Measurements from ENCODE around the gene TMEM39B. TPM values are rescaled to one million over a fixed set of nuclear protein-coding genes. Genes with fewer than 3 reads are reported as not detected.

Gene TMEM39B
- total and polyA plus RNA-seq, 2 donors (not counting 3 experiments of a cell fraction or from before 2014, with no cell fraction given), result 47.3 to 64.3 TPM

DNA sequence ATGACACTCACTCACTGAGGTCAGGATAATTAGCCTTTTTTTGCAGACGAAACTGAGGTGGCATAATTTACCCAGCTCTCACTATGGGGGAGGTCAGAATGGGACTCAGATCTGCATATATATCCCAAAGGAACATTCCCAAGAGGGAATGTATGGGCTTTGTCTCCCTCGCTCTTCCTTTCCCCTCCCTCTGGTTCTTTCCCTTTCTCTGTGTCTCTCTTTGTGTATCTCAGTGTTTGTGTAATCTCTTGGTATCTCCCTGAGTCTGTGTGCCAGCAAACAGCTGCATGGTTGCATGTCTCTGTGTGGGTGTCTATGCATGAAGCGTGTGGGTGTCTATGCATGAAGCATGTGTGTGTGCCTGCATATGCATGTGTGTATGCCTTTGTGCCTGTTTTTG lies 4.7 kb downstream of the TMEM39B start:
- ChIA-PET CTCF (no interaction called here), POLR2A (no interaction called here)
- Histone ChIP-seq H3K27ac (ENCODE audit: insufficient read depth, low read depth, low read length) (no peak overlapping the region), H3K9me3 (replicated peaks; ENCODE audit: control insufficient read depth, insufficient read depth, low read length) (no peaks in the 10 kb centered on the region), H3K4me2 (ENCODE audit: insufficient read depth, low read length) (no peak overlapping the region), H3K36me3 (ENCODE audit: control insufficient read depth in 2 of 2, extremely low read depth in 1 of 2, insufficient read depth in 2 of 2, low read length in 2 of 2) (peaks cover 16 to 29% of the 10 kb centered on the region in 2 experiments), H3K4me1 (ENCODE audit: control insufficient read depth, extremely low read depth, insufficient read depth, low read length) (peaks cover 23% of the 10 kb centered on the region), H2AFZ (ENCODE audit: low read depth, low read length) (no peak overlapping the region), H3K9me1 (replicated peaks; ENCODE audit: control insufficient read depth, extremely low read depth, insufficient read depth, low read length) (no peaks in the 10 kb centered on the region), H3K27me3 (ENCODE audit: control insufficient read depth in 2 of 2, insufficient read depth in 2 of 2, low read length in 2 of 2) (no peaks in the 10 kb centered on the region), H3K79me2 (ENCODE audit: control insufficient read depth, insufficient read depth, low read length) (peaks cover 35% of the 10 kb centered on the region), H4K20me1 (replicated peaks; ENCODE audit: control insufficient read depth, extremely low read depth, insufficient read depth, low read length) (no peaks in the 10 kb centered on the region), H3K4me3 (replicated peaks in 1 of 3; ENCODE audit: insufficient read depth in 1 of 3, low read depth in 1 of 3, low read length in 3 of 3) (no peak overlapping the region), H3K9ac (replicated peaks; ENCODE audit: extremely low read depth, insufficient read depth, low read length) (no peak overlapping the region)
- FAIRE-seq (no peak), DNase-seq (ENCODE audit: low read depth, low spot score) (no peak)
- no TSS peak for BruUV-seq (replicated peaks)
- intact Hi-C loops (cut with micrococcal nuclease), result no loop called here
- dilution Hi-C loops (cut with MboI; ENCODE audit: extremely low pct_ligation_motif_present, low sequenced_read_pairs), result no loop called here
- TF ChIP-seq JUN (IDR thresholded peaks at IDR 0.05; ENCODE audit: borderline replicate concordance, insufficient read depth, insufficient read length, low read depth), result no peak
- TF ChIP-seq EZH2 (IDR thresholded peaks at IDR 0.05; ENCODE audit: borderline replicate concordance, low read depth, low read length, severe bottlenecking), result no peak
- TF ChIP-seq, protein P1, sequence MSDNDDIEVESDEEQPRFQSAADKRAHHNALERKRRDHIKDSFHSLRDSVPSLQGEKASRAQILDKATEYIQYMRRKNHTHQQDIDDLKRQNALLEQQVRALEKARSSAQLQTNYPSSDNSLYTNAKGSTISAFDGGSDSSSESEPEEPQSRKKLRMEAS (IDR thresholded peaks at IDR 0.05; ENCODE audit: insufficient read depth, insufficient read length), result no peak
- TF ChIP-seq GATA2 (IDR thresholded peaks at IDR 0.05; ENCODE audit: insufficient read depth, insufficient read length, low read depth, low read length), result no peak
- TF ChIP-seq POLR2AphosphoS5 (IDR thresholded peaks at IDR 0.05; ENCODE audit: insufficient read depth, low read depth, low read length), result no peak
- no peak for TF ChIP-seq POLR2A (IDR thresholded peaks at IDR 0.05; ENCODE audit: low read depth, low read length)
- TF ChIP-seq MYC (IDR thresholded peaks at IDR 0.05; ENCODE audit: low read depth, low read length), result no peak
- TF ChIP-seq, protein P2, sequence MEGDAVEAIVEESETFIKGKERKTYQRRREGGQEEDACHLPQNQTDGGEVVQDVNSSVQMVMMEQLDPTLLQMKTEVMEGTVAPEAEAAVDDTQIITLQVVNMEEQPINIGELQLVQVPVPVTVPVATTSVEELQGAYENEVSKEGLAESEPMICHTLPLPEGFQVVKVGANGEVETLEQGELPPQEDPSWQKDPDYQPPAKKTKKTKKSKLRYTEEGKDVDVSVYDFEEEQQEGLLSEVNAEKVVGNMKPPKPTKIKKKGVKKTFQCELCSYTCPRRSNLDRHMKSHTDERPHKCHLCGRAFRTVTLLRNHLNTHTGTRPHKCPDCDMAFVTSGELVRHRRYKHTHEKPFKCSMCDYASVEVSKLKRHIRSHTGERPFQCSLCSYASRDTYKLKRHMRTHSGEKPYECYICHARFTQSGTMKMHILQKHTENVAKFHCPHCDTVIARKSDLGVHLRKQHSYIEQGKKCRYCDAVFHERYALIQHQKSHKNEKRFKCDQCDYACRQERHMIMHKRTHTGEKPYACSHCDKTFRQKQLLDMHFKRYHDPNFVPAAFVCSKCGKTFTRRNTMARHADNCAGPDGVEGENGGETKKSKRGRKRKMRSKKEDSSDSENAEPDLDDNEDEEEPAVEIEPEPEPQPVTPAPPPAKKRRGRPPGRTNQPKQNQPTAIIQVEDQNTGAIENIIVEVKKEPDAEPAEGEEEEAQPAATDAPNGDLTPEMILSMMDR (IDR thresholded peaks at IDR 0.05; ENCODE audit: extremely low read depth in 1 of 2, insufficient read depth in 1 of 2, low read depth in 1 of 2, low read length in 2 of 2), result no peak
- TF ChIP-seq FOS (IDR thresholded peaks at IDR 0.05; ENCODE audit: borderline replicate concordance, insufficient read depth, low read length), result no peak
